H9 (cell line): ENCODE measurements around the gene TCF4. TPM values are rescaled to one million over a fixed set of nuclear protein-coding genes. Genes with fewer than 3 reads are reported as not detected.

Source experiments
- DNase-seq: peaks from one replicate; pipeline ENCODE4 v3.0.0-alpha.2; 2017
- H2AFZ ChIP-seq: one replicate; pipeline ENCODE4 v1.6.1; 2013; ENCODE audit warnings: mild to moderate bottlenecking, low read length, control low read depth, moderate library complexity
- H2AK5ac ChIP-seq: 2 replicates; pipeline ENCODE4 v1.6.1; 2013; ENCODE audit warnings: low read length, control low read depth, mixed read lengths; ENCODE audit not compliant: insufficient read length
- H2BK120ac ChIP-seq: one replicate; pipeline ENCODE4 v1.6.1; 2013; ENCODE audit warnings: low read depth, mild to moderate bottlenecking, low read length, control low read depth, inconsistent platforms; ENCODE audit not compliant: poor library complexity, severe bottlenecking
- H2BK12ac ChIP-seq: 2 replicates; pipeline ENCODE4 v1.6.1; 2013; ENCODE audit warnings: low read length, control low read depth, mixed read lengths, low read depth; ENCODE audit not compliant: insufficient read length
- H2BK15ac ChIP-seq: 2 replicates; pipeline ENCODE4 v1.6.1; 2013; ENCODE audit warnings: low read depth, low read length, control low read depth
- H2BK20ac ChIP-seq: one replicate; pipeline ENCODE4 v1.6.1; 2013; ENCODE audit warnings: low read depth, mild to moderate bottlenecking, low read length, control low read depth, inconsistent platforms; ENCODE audit not compliant: poor library complexity, severe bottlenecking
- H2BK5ac ChIP-seq: 2 replicates; pipeline ENCODE4 v1.6.1; 2013; ENCODE audit warnings: low read length, control low read depth, mixed read lengths; ENCODE audit not compliant: insufficient read length
- H3K14ac ChIP-seq: 2 replicates; pipeline ENCODE4 v1.6.1; 2013; ENCODE audit warnings: low read length, control low read depth; ENCODE audit not compliant: insufficient read depth
- H3K18ac ChIP-seq: 2 replicates; pipeline ENCODE4 v1.6.1; 2013; ENCODE audit warnings: low read depth, mild to moderate bottlenecking, mixed read lengths, low read length, control low read depth; ENCODE audit not compliant: insufficient read length
- H3K23ac ChIP-seq: 2 replicates; pipeline ENCODE4 v1.6.1; 2013; ENCODE audit warnings: low read length, control low read depth, mixed read lengths, low read depth; ENCODE audit not compliant: insufficient read length
- H3K23me2 ChIP-seq: 2 replicates; pipeline ENCODE4 v1.6.1; 2013; ENCODE audit warnings: low read depth, mild to moderate bottlenecking, mixed read lengths, low read length, control low read depth; ENCODE audit not compliant: insufficient read length, poor library complexity, severe bottlenecking
- H3K27ac ChIP-seq: 2 replicates; pipeline ENCODE4 v1.5.1; 2013; ENCODE audit warnings: low read length, control low read depth, mixed read lengths, low read depth; ENCODE audit not compliant: insufficient read length
- H3K27me3 ChIP-seq: 2 replicates; pipeline ENCODE4 v1.6.1; 2013; ENCODE audit warnings: low read length, control low read depth, inconsistent platforms; ENCODE audit not compliant: insufficient read depth
- H3K4ac ChIP-seq: 2 replicates; pipeline ENCODE4 v1.6.1; 2013; ENCODE audit warnings: low read depth, mild to moderate bottlenecking, control low read depth, inconsistent platforms, low read length, moderate library complexity
- H3K4me1 ChIP-seq: 2 replicates; pipeline ENCODE4 v1.6.1; 2013; ENCODE audit warnings: low read length, control low read depth, inconsistent platforms; ENCODE audit not compliant: insufficient read depth
- H3K4me2 ChIP-seq: 2 replicates; pipeline ENCODE4 v1.6.1; 2013; ENCODE audit warnings: low read length, control low read depth, mixed read lengths; ENCODE audit not compliant: insufficient read length, insufficient read depth
- H3K56ac ChIP-seq: 2 replicates; pipeline ENCODE4 v1.6.1; 2013; ENCODE audit warnings: low read depth, mild to moderate bottlenecking, mixed read lengths, low read length, control low read depth; ENCODE audit not compliant: insufficient read length
- H3K79me1 ChIP-seq: 2 replicates; pipeline ENCODE4 v1.6.1; 2013; ENCODE audit warnings: low read depth, mild to moderate bottlenecking, moderate library complexity, low read length, control low read depth, inconsistent platforms; ENCODE audit not compliant: insufficient read depth, poor library complexity, severe bottlenecking
- H3K79me2 ChIP-seq: 2 replicates; pipeline ENCODE4 v1.6.1; 2013; ENCODE audit warnings: low read length, control low read depth, inconsistent platforms; ENCODE audit not compliant: insufficient read depth
- H3K9ac ChIP-seq: 2 replicates; pipeline ENCODE4 v1.6.1; 2013; ENCODE audit warnings: low read length, control low read depth, mixed read lengths; ENCODE audit not compliant: insufficient read length; ENCODE audit errors: extremely low read depth
- H3K9me3 ChIP-seq: one replicate; pipeline ENCODE4 v1.6.1; 2013; ENCODE audit warnings: low read depth, low read length, inconsistent platforms; ENCODE audit not compliant: control insufficient read depth
- H3T11ph ChIP-seq: one replicate; pipeline ENCODE4 v1.6.1; 2013; ENCODE audit warnings: mild to moderate bottlenecking, low read length, control low read depth, inconsistent platforms
- H4K20me1 ChIP-seq: one replicate; pipeline ENCODE4 v1.6.1; 2013; ENCODE audit not compliant: control insufficient read depth, insufficient read length, insufficient read depth
- H4K5ac ChIP-seq: 2 replicates; pipeline ENCODE4 v1.6.1; 2013; ENCODE audit warnings: low read depth, mild to moderate bottlenecking, mixed read lengths, low read length, control low read depth; ENCODE audit not compliant: insufficient read length
- H4K8ac ChIP-seq: replicated peaks from 2 replicates; pipeline ENCODE4 v1.6.1; 2013; ENCODE audit warnings: low read length, control low read depth, mixed read lengths, low read depth; ENCODE audit not compliant: insufficient read length
- H4K91ac ChIP-seq: 2 replicates; pipeline ENCODE4 v1.6.1; 2013; ENCODE audit warnings: low read depth, mild to moderate bottlenecking, moderate library complexity, mixed read lengths, low read length, control low read depth; ENCODE audit not compliant: insufficient read length
- H3K27ac Mint-ChIP-seq, 3 experiments: 2 replicates in 2 of 3; 3 replicates in 1 of 3; pipeline ENCODE4 v1.8.0; 2020 to 2021; ENCODE audit warnings: mixed read lengths in 3 of 3, mild to moderate bottlenecking in 1 of 3, moderate library complexity in 1 of 3
- H3K27me3 Mint-ChIP-seq: 2 replicates; pipeline ENCODE4 v1.8.0; 2021; ENCODE audit warnings: low read depth, mild to moderate bottlenecking, moderate library complexity, mixed read lengths
- H3K36me3 Mint-ChIP-seq, 3 experiments: 2 replicates in 2 of 3; 3 replicates in 1 of 3; pipeline ENCODE4 v1.8.0; 2020 to 2021; ENCODE audit warnings: low read depth in 3 of 3, mixed read lengths in 3 of 3; ENCODE audit not compliant: insufficient read depth in 1 of 3
- H3K4me1 Mint-ChIP-seq, 2 experiments: 2 replicates each; pipeline ENCODE4 v1.8.0; 2020; ENCODE audit warnings: mixed read lengths in 2 of 2
- H3K4me3 Mint-ChIP-seq, 2 experiments: 2 replicates in 1 of 2; 3 replicates in 1 of 2; pipeline ENCODE4 v1.8.0; 2020 to 2021; ENCODE audit warnings: mild to moderate bottlenecking in 2 of 2, mixed read lengths in 2 of 2, moderate library complexity in 1 of 2
- H3K9me3 Mint-ChIP-seq, 2 experiments: 2 replicates in 1 of 2; 3 replicates in 1 of 2; pipeline ENCODE4 v1.8.0; 2020; ENCODE audit warnings: mild to moderate bottlenecking in 2 of 2, mixed read lengths in 2 of 2, moderate library complexity in 1 of 2
- CTCF ChIP-seq: fragments of 200-600 bp; sonication (generic); conservative IDR thresholded peaks from 3 replicates; pipeline ENCODE4 v1.8.0; 2021; ENCODE audit warnings: antibody characterized with exemption, mild to moderate bottlenecking
- WGBS: extraction: QIAGEN DNeasy Blood & Tissue Kit; methylation state at CpG from one replicate; pipeline ENCODE4 v1.1.7; 2013; ENCODE audit warnings: missing lambda C conversion rate, low lambda C conversion rate, mixed read lengths; ENCODE audit not compliant: insufficient read length; ENCODE audit errors: extremely low coverage; 5-methylcytosine and 5-hydroxymethylcytosine counted together
- long read RNA-seq: library from polyadenylated mRNA; unstranded; transcript quantifications from one replicate; pipeline ENCODE4 v2.0.0, GENCODE V29; 2020
- total RNA-seq: library from RNA; stranded (reverse); gene quantifications from 2 replicates; pipeline ENCODE4 v1.2.1, GENCODE V29; 2021

Gene TCF4
- 85.8 and 99.4 TPM in 2 replicates for total RNA-seq
- long read RNA-seq, full-length matches to known transcripts, result 70 of 142 reads
- long read RNA-seq, partial matches to known transcripts, result 14 of 142 reads
- long read RNA-seq, other reads (novel, unspliced or antisense), result 58 of 142 reads

- Mint-ChIP-seq H3K27ac (peak within 1 kb of the TSS; percentile 92 to 96 (median 96)), H3K4me3 (peak within 1 kb of the TSS; percentile 86 to 95), H3K27me3 (no peaks in the 10 kb centered on the region), H3K4me1 (peaks cover 34 to 37% of the 10 kb centered on the region in 2 experiments), H3K36me3 (peaks cover 7 to 18% (median 17%) of the 10 kb centered on the region in 3 experiments; a peak in 6 of 7 replicates), H3K9me3 (no peaks in the 10 kb centered on the region)
- Histone ChIP-seq H3K18ac (no peak within 1 kb of the TSS), H2BK20ac (no peak within 1 kb of the TSS), H3K4me2 (peak within 1 kb of the TSS; percentile 87), H3K14ac (peak within 1 kb of the TSS; percentile 72), H3K79me2 (peaks cover 3% of the 10 kb centered on the region; the same call in 1 of the 2 replicates), H3K9ac (peak within 1 kb of the TSS; percentile 99), H3K27ac (peak within 1 kb of the TSS; percentile 91), H2BK12ac (no peak within 1 kb of the TSS), H4K8ac (no peak within 1 kb of the TSS), H3K9me3 (no peaks in the 10 kb centered on the region), H2BK5ac (peak within 1 kb of the TSS; percentile 50), H3K4me1 (peaks cover 4% of the 10 kb centered on the region; the same call in 1 of the 2 replicates), H2AK5ac (no peak within 1 kb of the TSS), H2BK15ac (no peak within 1 kb of the TSS), H2AFZ (no peak within 1 kb of the TSS), H3K23me2 (peaks cover 11% of the 10 kb centered on the region), H3K56ac (peak within 1 kb of the TSS; percentile 34), H3T11ph (no peak within 1 kb of the TSS), H3K27me3 (no peaks in the 10 kb centered on the region), H4K20me1 (no peaks in the 10 kb centered on the region), H4K5ac (peak within 1 kb of the TSS; percentile 50), H2BK120ac (no peak within 1 kb of the TSS), H4K91ac (no peak within 1 kb of the TSS), H3K23ac (no peak within 1 kb of the TSS), H3K4ac (no peak within 1 kb of the TSS; the same call in 1 of the 2 replicates), H3K79me1 (no peaks in the 10 kb centered on the region)
- no peak for TF ChIP-seq CTCF
- peak; percentile 73 for DNase-seq
- WGBS, result no CpG with 5 or more reads among the region's 46 CpGs
Measured at GRCh38 chr18:55588111-55588869, at the start of gene TCF4. Gene TCF4 (minus strand): TSS chr18:55588192. CDS start chr18:55587116, 1,076 bp downstream.
